A673 (cell line): ENCODE data around the gene BMP2K.

Experiments
- CTCF ChIP-seq: fragments of 300-800, 200-600 bp; sonication (generic); conservative IDR thresholded peaks from 2 replicates; pipeline ENCODE4 v1.5.1; 2017; ENCODE audit warnings: low read depth, mild to moderate bottlenecking, antibody characterized with exemption, low read length, moderate library complexity, mixed read lengths
- EZH2 ChIP-seq: fragments of 200-600 bp; sonication (generic); IDR thresholded peaks from 2 replicates; pipeline ENCODE4 v1.6.1; 2017; ENCODE audit warnings: borderline replicate concordance, low read depth, mild to moderate bottlenecking, mixed read lengths, antibody characterized with exemption, low read length; ENCODE audit not compliant: poor library complexity, severe bottlenecking

GRCh38 chr4:78951862-78952472, 175.8 kb downstream of the BMP2K start:
- peak; percentile 56 for TF ChIP-seq CTCF
- no peak for TF ChIP-seq EZH2
